Stimulated activated CD4-positive, alpha-beta T cell treated with anti-CD3 and anti-CD28 coated beads, Interleukin-1b, Interleukin-23, amount 100 ng/mL, for 24 hours (primary cell): Measurements from ENCODE around the gene CILP2.
A peak's percentile ranks its signal among the peaks of the same experiment; 100 is the strongest.

Experiments used
- DNase-seq, 4 experiments: peaks; one replicate each; pipeline ENCODE4 v3.0.0-alpha.2; 2020; ENCODE audit warnings: low read depth in 4 of 4, low spot score in 1 of 4

The CILP2 gene

DNA sequence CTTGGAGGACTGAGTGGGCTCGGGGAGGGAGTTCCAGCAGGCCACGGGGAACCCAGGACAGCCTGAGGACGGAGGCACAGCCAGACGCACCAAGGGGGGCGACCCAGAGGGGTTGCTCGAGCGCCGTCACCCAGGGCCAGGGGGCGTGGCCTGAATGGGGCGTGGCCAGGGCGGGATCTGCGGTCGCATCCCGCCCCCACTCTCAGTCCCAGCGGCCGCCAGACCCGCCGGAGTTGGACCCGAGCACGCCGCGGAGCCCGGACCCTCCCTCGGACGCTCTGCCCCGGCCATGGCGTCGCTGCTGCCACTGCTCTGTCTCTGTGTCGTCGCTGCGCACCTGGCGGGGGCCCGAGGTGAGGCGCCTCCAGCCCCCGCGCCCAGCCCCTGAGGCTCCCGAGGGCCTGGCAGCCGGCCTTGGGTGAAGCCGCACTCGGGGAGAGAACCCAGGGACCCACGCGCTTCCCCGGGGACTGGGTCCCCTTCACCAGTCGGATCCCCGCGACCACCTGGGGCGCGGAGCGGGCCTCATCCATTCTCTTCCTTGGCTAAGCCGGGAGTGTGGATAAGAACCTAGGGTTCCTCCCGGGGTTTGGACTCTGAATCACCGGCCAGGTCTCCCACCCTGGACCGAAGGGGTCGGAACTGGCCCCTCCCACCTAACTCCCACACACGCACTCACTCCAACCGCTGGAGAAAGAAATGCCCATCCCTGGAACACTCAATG is at the start of gene CILP2:
Gene CILP2, plus strand, starts transcription at position 205 of the 724 bp plus-strand sequence. Its CDS starts 85 bp downstream, at position 290.
- DNase-seq, result no peak

DNA sequence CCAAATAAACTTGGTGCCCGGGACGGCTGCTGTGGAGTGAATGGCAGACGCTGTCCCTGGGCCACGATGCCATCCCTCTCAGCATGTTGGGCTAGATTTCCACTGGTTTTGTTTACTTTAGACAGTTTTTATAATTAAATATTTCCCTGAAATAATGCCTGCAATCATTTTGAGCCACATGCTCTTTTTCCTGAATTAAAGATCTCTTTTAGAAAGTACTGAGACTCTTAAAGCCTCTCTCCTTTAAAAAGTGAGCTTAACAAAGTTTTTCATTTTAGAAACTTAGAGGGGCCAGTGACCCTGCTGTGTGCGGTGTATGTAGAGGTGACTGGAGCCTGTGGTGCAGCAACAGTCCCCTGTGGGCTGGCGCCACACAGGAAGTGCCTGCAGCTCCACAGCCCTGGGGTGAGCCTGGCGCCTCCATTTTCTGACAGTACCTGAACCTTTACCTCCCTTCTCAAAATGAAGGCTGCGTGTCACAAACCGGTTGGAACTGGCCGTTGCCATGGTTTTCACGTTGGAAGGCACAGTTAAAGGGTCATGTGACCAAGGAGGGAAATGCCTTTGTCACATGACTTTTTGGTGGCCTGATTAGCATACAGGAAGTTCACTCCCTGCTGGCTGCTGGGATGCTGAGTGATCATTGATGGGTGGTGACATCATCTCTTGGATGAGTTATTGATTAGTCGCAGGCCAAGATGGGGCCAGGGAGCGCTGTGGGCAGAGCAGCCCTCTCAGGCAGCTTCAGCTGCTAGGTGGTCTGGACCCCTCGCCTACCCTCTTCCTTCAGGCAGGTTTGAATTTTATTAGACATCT is 49.0 kb upstream of the CILP2 start:
- DNase-seq, result peak; percentile 43 to 74 (median 70)

GRCh38 chr19:19489804-19490204 is 48.3 kb upstream of the CILP2 start:
- DNase-seq, result no peak

- peak; percentile 50 to 74 (median 70) for DNase-seq
Measured at GRCh38 chr19:19490214-19490968, 47.7 kb upstream of the CILP2 start.

- no peak for DNase-seq
Measured at GRCh38 chr19:19491321-19492025, 46.6 kb upstream of the CILP2 start.

- DNase-seq, result no peak
Measured at GRCh38 chr19:19492026-19492610, 45.9 kb upstream of the CILP2 start.

- DNase-seq, result no peak
Measured at GRCh38 chr19:19493841-19494546, 44.1 kb upstream of the CILP2 start.

GRCh38 chr19:19495614-19496603 is 42.2 kb upstream of the CILP2 start:
- DNase-seq, result no peak

DNA sequence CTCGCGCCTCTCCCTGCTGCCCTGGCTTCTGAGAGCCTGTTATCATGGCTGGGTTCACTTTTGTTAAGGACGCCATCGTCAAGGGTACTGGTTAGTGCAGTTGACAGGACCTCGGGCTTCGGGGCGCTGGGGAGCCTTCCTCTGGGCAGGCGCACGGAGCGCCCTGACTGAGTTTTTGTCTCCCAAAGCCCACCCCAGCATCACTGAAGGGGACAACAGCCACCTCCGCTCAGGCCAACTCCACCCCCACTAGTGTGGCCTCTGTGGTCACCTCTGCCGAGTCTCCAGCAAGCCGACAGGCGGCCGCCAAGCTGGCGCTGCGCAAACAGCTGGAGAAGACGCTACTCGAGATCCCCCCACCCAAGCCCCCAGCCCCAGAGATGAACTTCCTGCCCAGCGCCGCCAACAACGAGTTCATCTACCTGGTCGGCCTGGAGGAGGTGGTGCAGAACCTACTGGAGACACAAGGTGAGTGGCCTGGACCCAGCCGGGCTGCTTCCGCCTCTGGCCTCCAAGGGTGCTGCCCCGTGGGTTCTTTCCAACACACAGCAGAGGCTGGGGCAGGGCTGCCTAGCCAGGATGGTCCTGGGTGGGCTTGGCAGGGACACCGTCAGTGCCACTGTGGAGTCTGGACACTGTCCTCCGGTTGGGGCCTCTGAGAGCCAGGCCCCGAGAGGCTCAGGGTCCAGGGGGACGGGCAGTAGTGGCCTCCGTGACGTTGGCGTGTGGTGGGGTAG is 39.6 kb upstream of the CILP2 start:
- no peak for DNase-seq

DNA sequence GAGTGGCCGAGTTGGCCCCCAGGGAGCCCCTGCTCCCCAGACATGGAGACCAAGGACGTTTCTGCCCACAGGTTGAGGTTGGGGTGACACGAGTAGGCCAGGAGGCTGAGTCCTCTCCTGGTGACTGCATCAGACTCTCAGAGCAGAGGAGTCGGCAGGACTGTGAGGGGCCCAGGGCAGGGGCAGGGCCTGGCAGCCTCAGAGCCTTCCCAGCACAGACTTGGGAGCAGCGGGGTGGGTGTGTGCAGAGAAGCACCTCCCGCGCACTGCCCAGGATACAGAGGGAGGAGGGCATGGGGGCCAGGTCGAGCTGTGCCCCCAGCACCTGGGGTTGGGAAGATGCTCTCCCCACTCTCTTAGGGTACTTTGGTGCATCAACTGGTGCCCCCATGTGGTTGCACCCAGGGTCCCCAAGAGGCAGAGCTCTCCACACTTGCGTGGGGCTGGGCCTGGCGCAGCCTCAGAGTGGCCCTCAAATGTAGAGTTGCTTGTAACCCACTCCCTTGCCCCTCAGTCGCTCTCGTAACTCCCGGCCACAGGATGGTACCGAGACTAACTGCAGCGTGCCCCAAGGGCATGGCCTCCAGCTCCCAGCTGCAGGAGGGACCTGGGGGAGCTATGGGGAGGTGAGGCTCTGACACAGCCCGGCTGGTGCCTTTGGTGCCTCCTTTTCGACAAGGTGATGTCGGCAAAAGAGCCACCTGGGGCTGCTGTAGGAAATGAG is 38.6 kb upstream of the CILP2 start:
- no peak for DNase-seq

DNA sequence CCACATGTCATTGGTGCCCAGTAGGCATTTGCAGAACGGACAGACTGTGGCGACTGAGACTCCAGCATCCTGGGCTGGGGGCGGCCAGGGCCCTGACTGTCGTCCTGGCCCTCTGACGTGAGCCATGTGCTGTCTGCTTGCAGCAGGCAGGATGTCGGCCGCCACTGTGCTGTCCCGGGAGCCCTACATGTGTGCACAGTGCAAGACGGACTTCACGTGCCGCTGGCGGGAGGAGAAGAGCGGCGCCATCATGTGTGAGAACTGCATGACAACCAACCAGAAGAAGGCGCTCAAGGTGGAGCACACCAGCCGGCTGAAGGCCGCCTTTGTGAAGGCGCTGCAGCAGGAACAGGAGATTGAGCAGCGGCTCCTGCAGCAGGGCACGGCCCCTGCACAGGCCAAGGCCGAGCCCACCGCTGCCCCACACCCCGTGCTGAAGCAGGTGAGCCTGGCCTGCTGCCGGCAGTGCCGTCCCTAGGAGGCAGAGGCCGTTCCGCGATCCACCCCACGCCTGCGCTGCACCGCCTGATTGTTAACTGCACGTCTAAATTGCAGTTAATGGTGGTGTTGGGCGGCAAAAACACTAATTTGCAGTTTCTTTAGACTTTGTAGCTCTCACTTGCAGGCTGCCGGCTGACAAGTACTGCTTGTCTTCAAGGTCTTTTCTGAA is 37.0 kb upstream of the CILP2 start:
- DNase-seq, result no peak

- no peak for DNase-seq
Measured at GRCh38 chr19:19501798-19502197, 36.3 kb upstream of the CILP2 start.

- DNase-seq, result no peak
Measured at GRCh38 chr19:19502281-19502680, 35.8 kb upstream of the CILP2 start.

GRCh38 chr19:19502808-19503602 is 35.1 kb upstream of the CILP2 start:
- DNase-seq, result no peak

DNA sequence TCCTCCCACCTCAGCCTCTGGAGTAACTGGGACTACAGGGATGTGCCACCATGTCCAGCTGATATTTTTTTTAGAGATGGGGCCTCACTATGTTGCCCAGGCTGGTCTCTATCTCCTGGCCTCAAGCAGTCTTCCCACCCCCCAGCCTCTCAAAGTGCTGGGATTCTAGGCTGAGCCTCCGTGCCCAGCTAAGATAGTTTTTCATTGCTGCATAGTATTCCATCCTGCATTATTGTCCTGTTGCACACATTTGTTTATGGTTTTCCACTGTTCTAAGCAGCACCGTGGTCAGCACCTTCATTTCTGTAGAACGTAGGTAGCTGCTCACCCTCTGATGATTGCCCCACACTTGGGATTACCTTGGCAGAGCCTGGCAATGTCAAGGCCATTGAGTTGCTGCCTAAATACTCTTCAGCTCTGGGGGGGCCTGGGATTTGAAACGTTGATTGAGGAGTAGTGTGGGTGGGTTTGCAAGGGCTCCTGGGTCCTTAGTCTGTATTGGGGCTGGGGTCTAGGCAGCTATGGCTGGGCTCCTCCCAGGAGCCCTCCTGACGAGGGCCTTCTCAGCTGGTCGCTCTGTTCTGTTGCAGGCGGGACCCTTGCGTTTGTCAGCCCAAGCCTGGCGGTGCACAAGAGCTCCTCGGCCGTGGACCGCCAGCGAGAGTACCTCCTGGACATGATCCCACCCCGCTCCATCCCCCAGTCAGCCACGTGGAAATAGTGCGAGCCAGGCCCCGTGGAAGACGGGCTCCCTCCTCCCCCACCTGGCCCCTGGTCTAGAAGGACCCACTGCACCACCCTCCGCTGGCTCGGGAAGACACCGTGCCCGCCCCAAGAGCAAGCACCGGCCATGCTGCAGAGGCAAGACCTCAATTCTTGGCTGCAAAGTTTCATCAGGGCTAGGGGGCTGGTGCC is 33.1 kb upstream of the CILP2 start:
- DNase-seq, result no peak
